ENCODE results near the gene SEMA4C. TPM values are rescaled to one million over a fixed set of nuclear protein-coding genes. Genes with fewer than 3 reads are reported as not detected.

SEMA4C gene
- polyA plus RNA-seq (ENCODE audit: insufficient read length in 12 of 12), result 10 to 100 TPM in 11 of 12 donors, not detected in 1; 24.7 to 38.9 (median 27.5) TPM
- long read RNA-seq, donor 1, partial matches to known transcripts, result 0 of 1 reads
- long read RNA-seq, donor 1, other reads (novel, unspliced or antisense), result 0 of 1 reads
- long read RNA-seq, donor 2, partial matches to known transcripts, result 0 of 1 reads
- long read RNA-seq, donor 2, other reads (novel, unspliced or antisense), result 0 of 1 reads
- long read RNA-seq, donor 3, partial matches to known transcripts, result 0 of 2 reads
- long read RNA-seq, donor 3, other reads (novel, unspliced or antisense), result 0 of 2 reads
- long read RNA-seq, donor 4, result 0 reads
- long read RNA-seq, donor 5, partial matches to known transcripts, result 5 of 8 reads
- long read RNA-seq, donor 5, other reads (novel, unspliced or antisense), result 0 of 8 reads
- long read RNA-seq, donor 6, partial matches to known transcripts, result 0 of 1 reads
- long read RNA-seq, donor 6, other reads (novel, unspliced or antisense), result 0 of 1 reads
- long read RNA-seq, donor 7, partial matches to known transcripts, result 0 of 2 reads
- long read RNA-seq, donor 7, other reads (novel, unspliced or antisense), result 0 of 2 reads
- long read RNA-seq, donor 8, partial matches to known transcripts, result 17 of 18 reads
- long read RNA-seq, donor 8, other reads (novel, unspliced or antisense), result 0 of 18 reads
- long read RNA-seq, donor 9, result 0 reads
- long read RNA-seq, donor 10, partial matches to known transcripts, result 0 of 5 reads
- long read RNA-seq, donor 10, other reads (novel, unspliced or antisense), result 0 of 5 reads
- long read RNA-seq, donor 11, partial matches to known transcripts, result 0 of 1 reads
- long read RNA-seq, donor 11, other reads (novel, unspliced or antisense), result 0 of 1 reads

- no peak for DNase-seq
These were observed at the start of gene SEMA4C for GRCh38 chr2:96869822-96870625. Gene SEMA4C, minus strand, starts transcription at chr2:96870080. Its CDS starts 2,194 bp downstream, at chr2:96867886.

- DNase-seq, result no peak
These were observed 49.1 kb upstream of the SEMA4C start for GRCh38 chr2:96918754-96919550.

GRCh38 chr2:96918092-96918753 is 48.3 kb upstream of the SEMA4C start:
- DNase-seq, result no peak

- DNase-seq, result no peak
These were observed 47.0 kb upstream of the SEMA4C start for GRCh38 chr2:96916646-96917543.

GRCh38 chr2:96916156-96916630 is 46.3 kb upstream of the SEMA4C start:
- no peak for DNase-seq

- DNase-seq, result no peak
These were observed 44.5 kb upstream of the SEMA4C start for GRCh38 chr2:96914332-96914731.

- DNase-seq, result no peak
These were observed 43.7 kb upstream of the SEMA4C start for GRCh38 chr2:96913398-96914202.

GRCh38 chr2:96913117-96913397 is 43.2 kb upstream of the SEMA4C start:
- DNase-seq, result no peak

- DNase-seq, result no peak
These were observed 42.7 kb upstream of the SEMA4C start for GRCh38 chr2:96912346-96913116.

- no peak for DNase-seq
These were observed 39.7 kb upstream of the SEMA4C start for GRCh38 chr2:96909611-96910021.

GRCh38 chr2:96907115-96908041 is 37.5 kb upstream of the SEMA4C start:
- peak; percentile 79 for DNase-seq

GRCh38 chr2:96906729-96907114 is 36.8 kb upstream of the SEMA4C start:
- peak; percentile 88 for DNase-seq

GRCh38 chr2:96903815-96904214 is 33.9 kb upstream of the SEMA4C start:
- no peak for DNase-seq

- DNase-seq, result no peak
These were observed 33.4 kb upstream of the SEMA4C start for GRCh38 chr2:96903318-96903717.

- no peak for DNase-seq
These were observed 30.4 kb upstream of the SEMA4C start for GRCh38 chr2:96900237-96900636.

GRCh38 chr2:96899413-96899741 is 29.5 kb upstream of the SEMA4C start:
- no peak for DNase-seq
